ENCODE measurements around the gene FCHSD2.
"Not testable (repeated sequence)": the region's sequence is repeated elsewhere in the genome, so short reads cannot be mapped to it uniquely, and the experiment has no call there.

The FCHSD2 gene

GRCh38 chr11:72831521-72832300 is 310.4 kb downstream of the FCHSD2 start:
- DNase-seq: peak; percentile 77

DNA sequence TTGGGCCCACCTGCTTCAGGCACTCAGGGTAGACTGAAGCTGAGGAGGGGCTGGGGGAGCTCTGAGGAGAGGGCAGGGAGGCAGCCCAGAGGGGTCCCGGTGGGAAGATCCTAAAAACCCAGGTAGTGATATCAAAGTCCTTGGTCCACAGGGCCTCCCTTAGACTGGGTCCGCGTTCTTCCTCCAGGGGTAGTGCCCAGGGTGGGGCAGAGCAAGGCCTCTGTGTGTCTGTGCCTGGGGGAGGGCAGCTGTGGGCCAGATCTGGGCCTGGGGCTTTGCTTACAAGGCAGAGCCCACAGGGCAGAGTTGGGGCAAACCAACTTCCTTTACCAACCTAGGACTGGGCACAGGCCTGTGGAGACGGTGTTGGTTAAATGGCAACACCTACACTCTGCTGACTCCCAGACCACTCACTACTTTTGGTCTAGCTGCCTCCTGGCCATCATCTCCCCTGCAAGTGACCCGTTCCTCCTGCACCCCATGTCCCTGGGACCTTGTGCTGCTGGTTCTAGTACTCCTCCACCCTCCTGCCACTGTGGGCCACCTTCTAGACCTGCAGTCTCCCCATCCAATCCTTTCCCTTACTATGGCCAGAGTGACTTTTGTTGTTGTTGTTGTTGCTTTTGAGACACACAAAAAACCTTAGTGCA is 312.1 kb downstream of the FCHSD2 start:
- DNase-seq: no peak

- no peak for DNase-seq
Observed at GRCh38 chr11:72829178-72829577, 312.9 kb downstream of the FCHSD2 start.

GRCh38 chr11:72828692-72829101 is 313.4 kb downstream of the FCHSD2 start:
- no peak for DNase-seq

DNA sequence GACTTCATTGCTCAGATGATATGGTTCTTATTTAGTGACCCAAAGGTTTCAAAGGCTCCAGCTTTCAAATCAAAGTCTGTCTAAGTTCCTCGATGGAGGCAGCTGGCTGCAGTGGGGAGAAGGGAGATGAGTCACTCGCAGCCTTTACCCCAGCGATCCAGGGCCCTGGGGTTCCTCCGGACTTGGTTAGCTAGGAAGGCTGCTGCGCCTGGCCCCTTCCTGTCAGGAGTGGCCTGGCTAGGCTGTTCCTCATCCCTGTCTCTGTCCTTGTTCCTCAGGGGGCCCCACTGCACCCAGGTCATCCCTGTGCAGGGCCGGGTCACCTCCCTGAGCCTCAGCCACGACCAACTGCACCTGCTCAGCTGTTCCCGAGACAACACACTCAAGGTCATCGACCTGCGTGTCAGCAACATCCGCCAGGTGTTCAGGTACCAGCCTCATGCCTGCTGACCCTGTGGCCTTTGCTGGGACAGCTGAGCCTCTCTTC is 314.0 kb downstream of the FCHSD2 start:
- DNase-seq: no peak

GRCh38 chr11:72827656-72828055 is 314.5 kb downstream of the FCHSD2 start:
- DNase-seq: not testable (repeated sequence)

DNA sequence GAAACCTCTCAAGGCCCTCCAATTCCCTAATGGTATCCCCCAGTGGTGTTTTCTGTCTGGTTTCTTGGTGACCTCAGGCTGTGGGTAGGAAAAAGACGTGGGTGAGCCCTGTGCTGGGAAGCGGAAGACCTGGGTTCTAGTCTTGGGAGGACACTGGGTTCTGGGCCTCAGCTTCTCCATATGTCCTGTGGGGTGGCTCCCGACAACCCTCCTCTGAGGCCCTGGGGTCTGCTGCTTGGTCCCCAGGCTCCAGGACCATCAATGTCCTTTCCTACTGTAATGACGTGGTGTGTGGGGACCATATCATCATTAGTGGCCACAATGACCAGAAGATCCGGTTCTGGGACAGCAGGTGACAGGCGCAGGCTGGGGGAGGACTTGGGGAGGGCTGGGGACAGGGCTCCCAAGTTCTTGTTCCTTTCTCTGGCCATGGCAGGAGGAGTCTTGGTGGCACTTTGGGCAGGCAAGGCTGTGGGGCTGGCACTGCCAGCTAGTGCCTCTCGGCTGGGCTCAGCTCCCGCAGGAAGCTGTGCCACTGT is 315.1 kb downstream of the FCHSD2 start:
- DNase-seq: no peak

- DNase-seq: no peak
Observed at GRCh38 chr11:72826191-72826941, 315.8 kb downstream of the FCHSD2 start.

DNA sequence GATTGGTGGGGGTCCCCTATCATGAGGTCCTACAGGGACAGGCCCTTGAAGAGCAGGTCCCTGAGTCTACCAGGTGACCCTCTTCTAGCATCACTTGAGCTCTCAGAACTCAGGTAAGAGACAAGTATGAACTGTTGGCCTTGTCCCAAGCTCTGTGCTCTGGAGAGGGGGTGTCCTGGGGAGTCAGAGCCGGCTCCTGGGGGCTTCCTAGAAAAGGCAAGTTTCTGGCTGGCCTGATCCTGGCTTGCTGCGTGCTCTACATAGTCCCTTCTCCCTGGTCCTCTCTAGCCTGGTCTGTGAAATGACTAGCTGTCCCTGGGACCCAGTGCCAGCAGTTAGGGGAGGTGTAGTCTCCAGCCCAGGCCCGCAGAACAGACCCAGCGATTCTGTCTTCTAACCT is 316.5 kb downstream of the FCHSD2 start:
- DNase-seq: no peak

GRCh38 chr11:72824811-72825505 is 317.2 kb downstream of the FCHSD2 start:
- no peak for DNase-seq

DNA sequence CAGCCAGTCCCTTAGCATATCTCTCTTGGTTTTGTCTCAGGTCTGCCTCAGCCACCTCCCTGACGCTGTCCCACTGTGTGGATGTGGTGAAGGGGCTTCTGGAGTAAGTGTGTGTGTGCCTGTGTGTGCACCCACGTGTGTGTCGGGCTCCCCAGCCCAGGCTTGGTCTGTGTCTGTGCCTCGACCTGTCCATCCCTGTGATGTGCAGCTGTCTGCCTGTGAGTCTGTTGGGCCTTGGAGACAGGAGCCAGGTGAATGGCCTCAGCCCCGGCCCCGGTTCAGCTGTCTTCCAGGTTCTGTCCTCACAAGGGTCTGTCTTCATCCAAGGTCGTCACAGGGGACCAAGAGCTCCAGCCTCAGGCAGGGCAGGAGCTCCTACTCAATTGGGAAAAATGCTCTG is 318.1 kb downstream of the FCHSD2 start:
- no peak for DNase-seq

- DNase-seq: no peak
Observed at GRCh38 chr11:72823105-72823804, 318.9 kb downstream of the FCHSD2 start.

- peak; percentile 80 for DNase-seq
Observed at GRCh38 chr11:72821920-72822799, 320.0 kb downstream of the FCHSD2 start.

- DNase-seq: no peak
Observed at GRCh38 chr11:72821221-72821919, 320.7 kb downstream of the FCHSD2 start.

DNA sequence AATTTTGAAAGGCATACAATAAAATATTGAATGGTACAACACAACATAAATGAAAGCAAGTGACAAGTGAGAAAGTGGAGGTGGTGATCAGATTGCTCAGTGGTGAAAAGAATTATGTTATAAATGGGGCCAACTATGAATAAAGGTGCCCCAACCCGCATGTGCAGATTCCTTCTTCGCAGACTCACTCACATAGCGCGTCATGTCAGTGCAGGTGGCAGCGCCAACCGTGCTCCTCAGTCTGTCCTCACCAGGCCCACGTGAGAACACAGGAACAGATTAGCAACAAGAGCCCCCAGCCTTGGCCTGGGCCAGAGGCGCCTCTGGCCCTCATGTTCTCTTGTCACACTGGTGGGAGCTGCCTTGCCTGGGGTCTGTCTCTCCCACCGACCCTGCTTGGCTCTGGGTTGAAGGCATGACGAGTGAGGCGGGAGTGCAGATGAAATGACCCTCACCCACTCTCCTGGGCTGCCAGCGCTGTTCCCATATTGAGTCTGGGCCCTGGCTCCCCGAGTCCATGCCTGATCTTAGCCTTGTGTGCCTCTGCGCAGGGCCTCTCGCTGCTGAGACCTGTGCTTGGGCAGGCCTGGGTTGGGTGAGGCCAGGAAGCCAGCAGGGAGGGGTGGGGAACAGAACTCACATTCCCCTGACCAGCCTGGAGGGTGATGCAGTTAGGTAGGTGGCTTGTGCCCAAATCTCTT is 321.5 kb downstream of the FCHSD2 start:
- no peak for DNase-seq

DNA sequence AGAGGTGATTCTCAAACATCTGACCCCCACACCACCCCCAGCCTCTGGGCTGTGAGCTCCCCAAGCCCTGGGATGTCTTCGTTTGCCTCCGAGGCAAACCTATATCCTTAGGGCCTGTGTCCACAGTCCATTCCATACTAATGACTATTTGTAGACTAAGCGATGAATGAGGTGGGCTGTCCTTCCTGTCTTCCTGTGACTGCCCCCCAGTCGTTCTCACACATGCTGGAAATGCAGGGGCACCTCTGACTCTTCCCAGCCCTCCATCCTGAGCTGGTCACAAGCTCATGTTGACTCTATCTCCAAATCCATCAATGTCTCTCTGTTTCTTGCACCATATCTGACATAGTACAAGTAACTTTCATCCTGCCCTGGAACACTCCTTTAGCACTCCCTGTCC is 323.1 kb downstream of the FCHSD2 start:
- no peak for DNase-seq

DNA sequence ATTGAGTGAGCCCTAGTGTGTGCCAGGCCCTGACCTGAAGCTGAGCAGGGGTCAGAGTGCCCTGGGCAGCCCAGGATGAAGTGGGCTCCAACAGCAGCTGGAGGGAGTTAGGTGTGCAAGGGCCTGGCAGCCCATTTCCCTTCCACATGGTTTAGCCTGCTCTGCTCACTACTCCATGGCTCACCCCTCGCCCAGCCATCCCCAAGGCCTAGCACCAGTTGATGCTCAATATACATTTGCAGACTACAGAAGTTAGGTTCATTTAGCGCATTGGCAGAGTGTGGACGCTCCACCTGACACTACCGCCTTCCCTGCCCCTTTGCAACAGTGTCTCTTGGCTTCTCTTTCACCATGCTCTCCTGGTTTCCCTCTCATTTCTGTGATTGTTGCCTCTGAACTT is 324.2 kb downstream of the FCHSD2 start:
- DNase-seq: no peak

DNA sequence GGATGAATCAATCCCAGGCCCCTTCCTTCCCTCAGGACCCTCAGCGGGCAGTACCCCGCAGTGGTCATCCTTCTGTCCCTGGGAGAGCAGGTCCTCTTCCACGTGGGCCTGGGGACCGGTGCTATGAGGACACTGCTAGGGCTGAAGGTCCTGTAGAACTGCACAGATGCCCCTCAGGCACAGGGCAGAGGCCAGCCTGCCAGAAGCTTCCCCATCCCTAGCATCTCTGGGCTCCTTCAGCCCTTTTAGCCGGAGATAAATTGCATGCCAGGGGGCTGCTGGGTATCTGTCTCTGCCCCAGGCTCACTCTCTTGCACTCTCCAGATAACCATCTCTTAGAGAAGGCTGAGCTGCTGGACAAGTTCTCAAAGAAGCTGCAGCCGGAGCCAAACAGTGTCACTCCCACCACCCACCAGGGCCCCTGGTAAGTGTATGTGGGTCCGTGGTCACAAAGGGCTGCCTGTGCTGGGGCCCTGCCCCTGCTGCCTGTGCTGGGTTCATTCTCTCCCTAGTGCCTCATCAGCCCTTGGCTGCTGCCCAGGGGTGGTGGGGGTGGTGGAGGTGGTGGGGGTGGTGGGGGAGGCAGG is 325.6 kb downstream of the FCHSD2 start:
- DNase-seq: no peak

DNA sequence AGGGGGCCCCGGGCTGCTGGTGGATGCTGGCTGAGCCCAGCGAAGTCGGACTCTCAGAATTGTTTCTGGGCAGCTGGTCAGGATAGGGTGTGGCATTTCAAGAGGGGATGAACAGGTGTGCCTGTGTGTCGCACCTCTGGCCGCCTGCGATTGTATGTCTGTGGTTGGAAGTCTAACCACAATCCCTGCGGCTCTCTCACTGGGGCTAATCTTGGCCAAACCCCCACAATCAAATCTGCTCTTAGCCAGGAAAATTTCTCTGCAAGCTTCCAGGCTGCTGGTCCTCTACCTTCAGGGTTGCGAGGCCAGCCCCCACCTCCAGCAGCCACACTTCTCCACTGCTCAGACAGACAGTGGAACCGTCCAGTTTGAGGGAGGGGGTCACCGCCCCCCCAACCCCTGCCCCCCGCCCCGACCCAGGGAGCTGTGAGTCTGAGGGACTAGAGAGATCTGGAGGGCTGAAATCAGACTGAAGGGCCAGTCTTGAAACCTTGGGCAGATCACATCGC is 327.0 kb downstream of the FCHSD2 start:
- DNase-seq: no peak
